ENCODE results near the gene GRIK2.

DNA sequence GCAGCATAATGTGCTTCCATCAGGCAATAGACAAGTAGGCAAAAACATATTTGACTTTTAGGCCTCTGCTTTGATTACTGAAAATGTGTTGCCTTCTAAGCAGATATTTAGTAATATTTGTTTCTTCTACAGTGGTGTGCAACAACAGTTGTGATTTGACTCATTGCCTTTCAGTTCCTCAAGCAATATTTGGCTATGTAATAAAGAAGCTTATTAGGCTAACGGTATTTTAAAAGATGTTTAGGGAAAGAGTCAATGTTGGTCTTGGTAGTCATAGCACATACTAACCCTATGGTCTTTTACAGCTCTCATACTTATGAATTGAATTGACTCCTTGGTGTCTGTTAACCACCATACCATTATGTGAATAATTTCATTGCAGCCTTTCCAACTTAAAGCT is 124.1 kb downstream of the GRIK2 start:
- TF ChIP-seq CTCF (conservative IDR thresholded peaks at IDR 0.05) (no peak), EZH2 (IDR thresholded peaks at IDR 0.05; ENCODE audit: low read depth) (no peak)

Data from PC-9 (cell line).